Suprapubic skin (tissue), 4 donors: ENCODE measurements around the gene TSNAX.

ENCODE experiments used
- EP300 ChIP-seq: sonication (generic); formaldehyde crosslinking; IDR thresholded peaks from one replicate; pipeline ENCODE4 v1.6.1; 2017; ENCODE audit warnings: antibody characterized with exemption
- POLR2A ChIP-seq, 2 donors: fragments of 450-650 bp; IDR thresholded peaks; one replicate each; pipeline ENCODE4 v1.6.1; 2017; ENCODE audit warnings: antibody characterized with exemption in 2 of 2, mild to moderate bottlenecking in 2 of 2, moderate library complexity in 2 of 2
- POLR2AphosphoS5 ChIP-seq, 3 donors: sonication (generic); formaldehyde crosslinking; IDR thresholded peaks; one replicate each; pipeline ENCODE4 v1.6.1; 2017; ENCODE audit warnings: antibody characterized with exemption in 3 of 3
- TF ChIP-seq, protein P1 (sequence below), 2 donors: fragments of 200-600 bp in 1 of 2; fragments of 450-650 bp in 1 of 2; sonication (generic) in 1 of 2; IDR thresholded peaks; one replicate each; pipeline ENCODE4 v1.5.1; 2016 to 2019; ENCODE audit warnings: antibody characterized with exemption in 2 of 2, mild to moderate bottlenecking in 1 of 2, moderate library complexity in 1 of 2

- TF ChIP-seq, protein P1, sequence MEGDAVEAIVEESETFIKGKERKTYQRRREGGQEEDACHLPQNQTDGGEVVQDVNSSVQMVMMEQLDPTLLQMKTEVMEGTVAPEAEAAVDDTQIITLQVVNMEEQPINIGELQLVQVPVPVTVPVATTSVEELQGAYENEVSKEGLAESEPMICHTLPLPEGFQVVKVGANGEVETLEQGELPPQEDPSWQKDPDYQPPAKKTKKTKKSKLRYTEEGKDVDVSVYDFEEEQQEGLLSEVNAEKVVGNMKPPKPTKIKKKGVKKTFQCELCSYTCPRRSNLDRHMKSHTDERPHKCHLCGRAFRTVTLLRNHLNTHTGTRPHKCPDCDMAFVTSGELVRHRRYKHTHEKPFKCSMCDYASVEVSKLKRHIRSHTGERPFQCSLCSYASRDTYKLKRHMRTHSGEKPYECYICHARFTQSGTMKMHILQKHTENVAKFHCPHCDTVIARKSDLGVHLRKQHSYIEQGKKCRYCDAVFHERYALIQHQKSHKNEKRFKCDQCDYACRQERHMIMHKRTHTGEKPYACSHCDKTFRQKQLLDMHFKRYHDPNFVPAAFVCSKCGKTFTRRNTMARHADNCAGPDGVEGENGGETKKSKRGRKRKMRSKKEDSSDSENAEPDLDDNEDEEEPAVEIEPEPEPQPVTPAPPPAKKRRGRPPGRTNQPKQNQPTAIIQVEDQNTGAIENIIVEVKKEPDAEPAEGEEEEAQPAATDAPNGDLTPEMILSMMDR (IDR thresholded peaks at IDR 0.05), result no peak
- TF ChIP-seq POLR2A (IDR thresholded peaks at IDR 0.05) (no peak), POLR2AphosphoS5 (IDR thresholded peaks at IDR 0.05) (no peak), EP300 (no peak)
Observed at GRCh38 chr1:231557898-231558707, 29.6 kb downstream of the TSNAX start.
